ENCODE results near the gene RHBDL1.

Gene RHBDL1

GRCh38 chr16:674968-675883 is at the start of gene RHBDL1:
TSS of gene RHBDL1 (plus strand) at chr16:675671. CDS start at chr16:675791, 120 bp downstream.
- DNase-seq (ENCODE audit: low read depth in 2 of 2), result no peak

- no peak for DNase-seq (ENCODE audit: low read depth in 2 of 2)
These were observed 49.3 kb upstream of the RHBDL1 start for GRCh38 chr16:625977-626765.

- DNase-seq (ENCODE audit: low read depth in 2 of 2), result no peak
These were observed 48.6 kb upstream of the RHBDL1 start for GRCh38 chr16:626787-627453.

- no peak for DNase-seq (ENCODE audit: low read depth in 2 of 2)
These were observed 47.8 kb upstream of the RHBDL1 start for GRCh38 chr16:627454-628239.

- no peak for DNase-seq (ENCODE audit: low read depth in 2 of 2)
These were observed 47.0 kb upstream of the RHBDL1 start for GRCh38 chr16:628321-629061.

- DNase-seq (ENCODE audit: low read depth in 2 of 2), result no peak
These were observed 46.2 kb upstream of the RHBDL1 start for GRCh38 chr16:629185-629832.

GRCh38 chr16:629833-630248 is 45.6 kb upstream of the RHBDL1 start:
- DNase-seq (ENCODE audit: low read depth in 2 of 2), result no peak

- no peak for DNase-seq (ENCODE audit: low read depth in 2 of 2)
These were observed 45.1 kb upstream of the RHBDL1 start for GRCh38 chr16:630249-630814.

GRCh38 chr16:630815-631405 is 44.6 kb upstream of the RHBDL1 start, which contains the start of gene WFIKKN1:
TSS of gene WFIKKN1 (plus strand) at chr16:630985. CDS start at chr16:631254, 269 bp downstream.
- DNase-seq (ENCODE audit: low read depth in 2 of 2), result no peak

GRCh38 chr16:631808-632358 is 43.6 kb upstream of the RHBDL1 start:
- DNase-seq (ENCODE audit: low read depth in 2 of 2), result no peak

- no peak for DNase-seq (ENCODE audit: low read depth in 2 of 2)
These were observed 42.8 kb upstream of the RHBDL1 start for GRCh38 chr16:632486-633335.

- DNase-seq (ENCODE audit: low read depth in 2 of 2), result no peak
These were observed 42.0 kb upstream of the RHBDL1 start for GRCh38 chr16:633336-634050.

GRCh38 chr16:634051-634670 is 41.3 kb upstream of the RHBDL1 start:
- DNase-seq (ENCODE audit: low read depth in 2 of 2), result no peak

- no peak for DNase-seq (ENCODE audit: low read depth in 2 of 2)
These were observed 40.5 kb upstream of the RHBDL1 start for GRCh38 chr16:634996-635395.

GRCh38 chr16:635573-636205 is 39.8 kb upstream of the RHBDL1 start:
- no peak for DNase-seq (ENCODE audit: low read depth in 2 of 2)

All from stimulated activated CD8-positive, alpha-beta memory T cell treated with anti-CD3 and anti-CD28 coated beads, Interleukin-7, amount 100 ng/mL, for 1 hour (primary cell).